RWPE2 (cell line): Measurements from ENCODE around the gene LRMDA.

Experiments used
- ATAC-seq: fragments of 200-7000 bp; cut with Tn5 transposase; 3 replicates; pipeline ENCODE4 v1.9.1; 2021; ENCODE audit warnings: low read depth
- DNase-seq: peaks from one replicate; pipeline ENCODE4 v3.0.0-alpha.2; 2020; ENCODE audit warnings: low spot score
- H3K27ac ChIP-seq: fragments of 450-650 bp; 2 replicates; pipeline ENCODE4 v1.5.1; 2017; ENCODE audit warnings: mild to moderate bottlenecking; ENCODE audit not compliant: poor library complexity, severe bottlenecking
- H3K27me3 ChIP-seq: fragments of 250-450 bp; sonication (Bioruptor Pico); 2 replicates; pipeline ENCODE4 v1.5.1; 2021; ENCODE audit warnings: mild to moderate bottlenecking, moderate library complexity; ENCODE audit not compliant: insufficient read depth, poor library complexity, severe bottlenecking
- H3K36me3 ChIP-seq: fragments of 250-450 bp; sonication (Bioruptor Pico); 2 replicates; pipeline ENCODE4 v1.5.1; 2020; ENCODE audit warnings: low read depth, mild to moderate bottlenecking, moderate library complexity
- H3K4me1 ChIP-seq: fragments of 250-450 bp; sonication (Bioruptor Pico); 2 replicates; pipeline ENCODE4 v1.5.1; 2021; ENCODE audit warnings: mild to moderate bottlenecking, moderate library complexity; ENCODE audit not compliant: insufficient read depth, poor library complexity, severe bottlenecking
- H3K4me3 ChIP-seq: fragments of 250-450 bp; sonication (Bioruptor Pico); 2 replicates; pipeline ENCODE4 v1.5.1; 2021; ENCODE audit warnings: mild to moderate bottlenecking, moderate library complexity; ENCODE audit not compliant: severe bottlenecking
- H3K9me3 ChIP-seq: fragments of 250-450 bp; sonication (Bioruptor Pico); 2 replicates; pipeline ENCODE4 v1.5.1; 2021; ENCODE audit warnings: mild to moderate bottlenecking, moderate library complexity; ENCODE audit not compliant: severe bottlenecking
- CTCF ChIP-seq: fragments of 450-650 bp; IDR thresholded peaks from one replicate; pipeline ENCODE4 v1.5.1; 2017; ENCODE audit warnings: mild to moderate bottlenecking, moderate library complexity; ENCODE audit not compliant: poor library complexity, severe bottlenecking

The LRMDA gene

GRCh38 chr10:75402486-75403143 lies 28.8 kb upstream of the LRMDA start:
- ATAC-seq, result peak; percentile 10; the same call in 2 of the 3 replicates
- Histone ChIP-seq H3K36me3 (peaks cover 19% of the 10 kb centered on the region), H3K27me3 (no peaks in the 10 kb centered on the region), H3K9me3 (no peaks in the 10 kb centered on the region), H3K4me3 (peak overlapping the region; percentile 62), H3K4me1 (no peaks in the 10 kb centered on the region), H3K27ac (peak overlapping the region; percentile 85)
- TF ChIP-seq CTCF, result no peak
- no peak for DNase-seq

GRCh38 chr10:75403144-75403938 lies 28.1 kb upstream of the LRMDA start:
- ATAC-seq (no peak), DNase-seq (no peak)
- H3K4me1 ChIP-seq, result no peaks in the 10 kb centered on the region
- no peak for TF ChIP-seq CTCF
- H3K36me3 ChIP-seq, result peaks cover 14% of the 10 kb centered on the region
- H3K9me3 ChIP-seq, result no peaks in the 10 kb centered on the region
- H3K4me3 ChIP-seq, result peak overlapping the region; percentile 62
- peak overlapping the region; percentile 85 for H3K27ac ChIP-seq
- no peaks in the 10 kb centered on the region for H3K27me3 ChIP-seq

GRCh38 chr10:75403939-75404814 lies 27.2 kb upstream of the LRMDA start:
- Histone ChIP-seq H3K36me3 (peaks cover 6% of the 10 kb centered on the region; the same call in 1 of the 2 replicates), H3K27ac (peak overlapping the region; percentile 85), H3K27me3 (no peaks in the 10 kb centered on the region), H3K4me3 (peak overlapping the region; percentile 62), H3K9me3 (no peaks in the 10 kb centered on the region), H3K4me1 (no peaks in the 10 kb centered on the region)
- TF ChIP-seq CTCF, result no peak
- DNase-seq (no peak), ATAC-seq (peak; percentile 6; the same call in 1 of the 3 replicates)

GRCh38 chr10:75404815-75405597 lies 26.4 kb upstream of the LRMDA start:
- ATAC-seq (no peak), DNase-seq (no peak)
- no peaks in the 10 kb centered on the region for H3K27me3 ChIP-seq
- peaks cover 3% of the 10 kb centered on the region for H3K4me1 ChIP-seq
- no peak overlapping the region for H3K27ac ChIP-seq
- H3K9me3 ChIP-seq, result no peaks in the 10 kb centered on the region
- H3K4me3 ChIP-seq, result peak overlapping the region; percentile 62
- TF ChIP-seq CTCF, result no peak
- no peaks in the 10 kb centered on the region for H3K36me3 ChIP-seq
